ENCODE results near the gene TTC7B. TPM values are rescaled to one million over a fixed set of nuclear protein-coding genes. Genes with fewer than 3 reads are reported as not detected.
A peak's percentile ranks its signal among the peaks of the same experiment; 100 is the strongest.

Gene TTC7B
- total and polyA plus RNA-seq, 2 of the 13 experiments (the other 11 are each of a cell fraction or from before 2014, with no cell fraction given): 1.3 to 3.2 TPM

DNA sequence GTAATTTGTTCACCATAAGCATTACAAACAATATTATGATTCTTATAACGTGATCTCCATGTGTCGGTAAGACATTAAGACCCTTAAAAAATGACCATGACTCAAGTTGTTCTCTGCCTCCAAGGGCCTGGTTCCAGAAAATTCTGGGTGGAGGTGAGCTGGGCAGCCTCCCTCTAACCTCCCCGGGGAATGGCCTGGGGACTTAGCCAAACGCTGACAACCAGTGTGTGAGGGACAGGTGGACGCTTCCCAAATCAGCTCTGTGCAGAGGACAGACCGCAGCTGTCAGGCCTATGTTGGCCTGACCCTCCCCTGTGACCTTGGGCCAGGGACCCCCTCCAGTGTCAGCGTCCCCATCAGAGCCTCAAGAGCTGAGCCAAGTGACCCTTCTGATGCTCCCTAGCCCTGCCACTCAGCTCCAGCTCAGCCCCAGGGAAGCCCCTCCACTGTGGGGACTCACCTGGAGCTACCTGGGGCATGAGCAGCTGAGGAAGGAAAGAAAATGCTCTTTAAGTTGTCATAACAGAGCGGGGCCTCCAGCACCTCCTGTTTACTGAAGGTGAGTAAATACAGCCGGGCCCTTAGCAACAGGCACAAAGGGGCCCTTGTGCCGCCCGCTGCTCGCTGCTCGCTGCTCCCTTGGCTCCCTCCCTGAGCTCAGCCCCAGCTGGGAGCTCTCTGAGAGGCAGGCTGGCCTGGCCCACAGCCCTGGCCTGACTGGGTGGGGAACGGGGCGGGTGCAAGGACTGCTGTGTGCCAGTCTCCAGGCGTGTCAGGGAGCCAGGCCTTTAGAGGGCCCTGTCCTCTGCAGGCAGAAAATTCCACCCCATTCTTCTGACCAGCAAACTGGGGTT lies 302.8 kb downstream of the TTC7B start (continued):
- 0 out of 2 replicates have a peak, but pooled peaks have one; percentile 34 for TF ChIP-seq ZNF136 (CRISPR knock-in tag; IDR thresholded peaks at IDR 0.05; ENCODE audit: low read depth)
- peak; percentile 73 for TF ChIP-seq ZNF629 (CRISPR knock-in tag; conservative IDR thresholded peaks at IDR 0.05)
- TF ChIP-seq, protein P1, sequence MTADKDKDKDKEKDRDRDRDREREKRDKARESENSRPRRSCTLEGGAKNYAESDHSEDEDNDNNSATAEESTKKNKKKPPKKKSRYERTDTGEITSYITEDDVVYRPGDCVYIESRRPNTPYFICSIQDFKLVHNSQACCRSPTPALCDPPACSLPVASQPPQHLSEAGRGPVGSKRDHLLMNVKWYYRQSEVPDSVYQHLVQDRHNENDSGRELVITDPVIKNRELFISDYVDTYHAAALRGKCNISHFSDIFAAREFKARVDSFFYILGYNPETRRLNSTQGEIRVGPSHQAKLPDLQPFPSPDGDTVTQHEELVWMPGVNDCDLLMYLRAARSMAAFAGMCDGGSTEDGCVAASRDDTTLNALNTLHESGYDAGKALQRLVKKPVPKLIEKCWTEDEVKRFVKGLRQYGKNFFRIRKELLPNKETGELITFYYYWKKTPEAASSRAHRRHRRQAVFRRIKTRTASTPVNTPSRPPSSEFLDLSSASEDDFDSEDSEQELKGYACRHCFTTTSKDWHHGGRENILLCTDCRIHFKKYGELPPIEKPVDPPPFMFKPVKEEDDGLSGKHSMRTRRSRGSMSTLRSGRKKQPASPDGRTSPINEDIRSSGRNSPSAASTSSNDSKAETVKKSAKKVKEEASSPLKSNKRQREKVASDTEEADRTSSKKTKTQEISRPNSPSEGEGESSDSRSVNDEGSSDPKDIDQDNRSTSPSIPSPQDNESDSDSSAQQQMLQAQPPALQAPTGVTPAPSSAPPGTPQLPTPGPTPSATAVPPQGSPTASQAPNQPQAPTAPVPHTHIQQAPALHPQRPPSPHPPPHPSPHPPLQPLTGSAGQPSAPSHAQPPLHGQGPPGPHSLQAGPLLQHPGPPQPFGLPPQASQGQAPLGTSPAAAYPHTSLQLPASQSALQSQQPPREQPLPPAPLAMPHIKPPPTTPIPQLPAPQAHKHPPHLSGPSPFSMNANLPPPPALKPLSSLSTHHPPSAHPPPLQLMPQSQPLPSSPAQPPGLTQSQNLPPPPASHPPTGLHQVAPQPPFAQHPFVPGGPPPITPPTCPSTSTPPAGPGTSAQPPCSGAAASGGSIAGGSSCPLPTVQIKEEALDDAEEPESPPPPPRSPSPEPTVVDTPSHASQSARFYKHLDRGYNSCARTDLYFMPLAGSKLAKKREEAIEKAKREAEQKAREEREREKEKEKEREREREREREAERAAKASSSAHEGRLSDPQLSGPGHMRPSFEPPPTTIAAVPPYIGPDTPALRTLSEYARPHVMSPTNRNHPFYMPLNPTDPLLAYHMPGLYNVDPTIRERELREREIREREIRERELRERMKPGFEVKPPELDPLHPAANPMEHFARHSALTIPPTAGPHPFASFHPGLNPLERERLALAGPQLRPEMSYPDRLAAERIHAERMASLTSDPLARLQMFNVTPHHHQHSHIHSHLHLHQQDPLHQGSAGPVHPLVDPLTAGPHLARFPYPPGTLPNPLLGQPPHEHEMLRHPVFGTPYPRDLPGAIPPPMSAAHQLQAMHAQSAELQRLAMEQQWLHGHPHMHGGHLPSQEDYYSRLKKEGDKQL (CRISPR knock-in tag; IDR thresholded peaks at IDR 0.05; ENCODE audit: low read depth): no peak
- peak; percentile 31 for TF ChIP-seq XRCC5 (optimal IDR thresholded peaks at IDR 0.05; ENCODE audit: low read length)
- no peak for TF ChIP-seq HOXD1 (CRISPR knock-in tag; IDR thresholded peaks at IDR 0.05)
- TF ChIP-seq, protein P2, sequence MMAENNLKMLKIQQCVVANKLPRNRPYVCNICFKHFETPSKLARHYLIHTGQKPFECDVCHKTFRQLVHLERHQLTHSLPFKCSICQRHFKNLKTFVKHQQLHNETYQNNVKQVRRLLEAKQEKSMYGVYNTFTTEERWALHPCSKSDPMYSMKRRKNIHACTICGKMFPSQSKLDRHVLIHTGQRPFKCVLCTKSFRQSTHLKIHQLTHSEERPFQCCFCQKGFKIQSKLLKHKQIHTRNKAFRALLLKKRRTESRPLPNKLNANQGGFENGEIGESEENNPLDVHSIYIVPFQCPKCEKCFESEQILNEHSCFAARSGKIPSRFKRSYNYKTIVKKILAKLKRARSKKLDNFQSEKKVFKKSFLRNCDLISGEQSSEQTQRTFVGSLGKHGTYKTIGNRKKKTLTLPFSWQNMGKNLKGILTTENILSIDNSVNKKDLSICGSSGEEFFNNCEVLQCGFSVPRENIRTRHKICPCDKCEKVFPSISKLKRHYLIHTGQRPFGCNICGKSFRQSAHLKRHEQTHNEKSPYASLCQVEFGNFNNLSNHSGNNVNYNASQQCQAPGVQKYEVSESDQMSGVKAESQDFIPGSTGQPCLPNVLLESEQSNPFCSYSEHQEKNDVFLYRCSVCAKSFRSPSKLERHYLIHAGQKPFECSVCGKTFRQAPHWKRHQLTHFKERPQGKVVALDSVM (CRISPR knock-in tag; IDR thresholded peaks at IDR 0.05): no peak
- TF ChIP-seq ZFP91 (CRISPR knock-in tag; IDR thresholded peaks at IDR 0.05; ENCODE audit: borderline replicate concordance): peak; percentile 79
- TF ChIP-seq ZNF296 (CRISPR knock-in tag; conservative IDR thresholded peaks at IDR 0.05): no peak
- TF ChIP-seq, protein P3, sequence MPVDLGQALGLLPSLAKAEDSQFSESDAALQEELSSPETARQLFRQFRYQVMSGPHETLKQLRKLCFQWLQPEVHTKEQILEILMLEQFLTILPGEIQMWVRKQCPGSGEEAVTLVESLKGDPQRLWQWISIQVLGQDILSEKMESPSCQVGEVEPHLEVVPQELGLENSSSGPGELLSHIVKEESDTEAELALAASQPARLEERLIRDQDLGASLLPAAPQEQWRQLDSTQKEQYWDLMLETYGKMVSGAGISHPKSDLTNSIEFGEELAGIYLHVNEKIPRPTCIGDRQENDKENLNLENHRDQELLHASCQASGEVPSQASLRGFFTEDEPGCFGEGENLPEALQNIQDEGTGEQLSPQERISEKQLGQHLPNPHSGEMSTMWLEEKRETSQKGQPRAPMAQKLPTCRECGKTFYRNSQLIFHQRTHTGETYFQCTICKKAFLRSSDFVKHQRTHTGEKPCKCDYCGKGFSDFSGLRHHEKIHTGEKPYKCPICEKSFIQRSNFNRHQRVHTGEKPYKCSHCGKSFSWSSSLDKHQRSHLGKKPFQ (CRISPR knock-in tag; IDR thresholded peaks at IDR 0.05; ENCODE audit: insufficient replicate concordance): peak; percentile 60
- TF ChIP-seq ZNF547 (CRISPR knock-in tag; IDR thresholded peaks at IDR 0.05): peak; percentile 42
- TF ChIP-seq IRF2 (CRISPR knock-in tag; IDR thresholded peaks at IDR 0.05): peak; percentile 66; the same call in 1 of the 2 replicates
- 0 out of 2 replicates have a peak, but pooled peaks have one; percentile 23 for TF ChIP-seq ZNF44 (CRISPR knock-in tag; IDR thresholded peaks at IDR 0.05)
- TF ChIP-seq ZSCAN22 (CRISPR knock-in tag; IDR thresholded peaks at IDR 0.05): no peak
- TF ChIP-seq YEATS2 (CRISPR knock-in tag; IDR thresholded peaks at IDR 0.05; ENCODE audit: borderline replicate concordance): no peak; the same call in 1 of the 2 replicates
- TF ChIP-seq ZNF776 (CRISPR knock-in tag; IDR thresholded peaks at IDR 0.05): no peak
- no peak for TF ChIP-seq ZNF552 (CRISPR knock-in tag; IDR thresholded peaks at IDR 0.05; ENCODE audit: borderline replicate concordance)
